HG02678 (cell line): ENCODE measurements around the gene PRPF38B.

Source experiments
- ATAC-seq: cut with Tn5 transposase; IDR thresholded peaks from one replicate; pipeline ENCODE4 v1.9.1; 2021; ENCODE audit warnings: mild to moderate bottlenecking, moderate library complexity; ENCODE audit not compliant: unreplicated experiment

PRPF38B gene

DNA sequence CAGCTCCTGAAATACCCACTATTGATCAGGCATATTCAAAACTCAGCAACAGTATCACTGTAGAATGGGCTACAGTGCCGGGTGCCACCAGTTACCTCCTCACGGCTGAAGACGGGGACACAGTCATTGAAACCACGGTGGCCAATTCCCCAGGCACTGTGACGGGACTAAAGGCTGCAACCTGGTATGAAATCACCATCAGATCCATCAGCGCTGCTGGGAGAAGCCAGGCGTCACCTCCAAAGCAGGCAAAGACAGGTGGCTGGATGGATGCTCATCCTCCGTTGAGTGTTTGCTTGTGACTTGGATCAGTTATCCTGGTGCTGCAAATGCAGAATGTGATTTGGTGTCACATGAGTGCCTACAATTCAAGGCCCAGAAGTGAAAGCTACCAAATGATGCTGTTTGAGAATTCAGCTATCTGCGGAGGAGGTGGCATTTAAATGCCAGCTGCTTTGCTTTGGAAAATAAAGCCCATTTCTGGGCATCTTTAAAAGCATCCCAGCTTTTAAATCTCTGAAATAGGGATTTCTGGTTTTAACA, 25.7 kb downstream of the PRPF38B start:
- no peak for ATAC-seq

DNA sequence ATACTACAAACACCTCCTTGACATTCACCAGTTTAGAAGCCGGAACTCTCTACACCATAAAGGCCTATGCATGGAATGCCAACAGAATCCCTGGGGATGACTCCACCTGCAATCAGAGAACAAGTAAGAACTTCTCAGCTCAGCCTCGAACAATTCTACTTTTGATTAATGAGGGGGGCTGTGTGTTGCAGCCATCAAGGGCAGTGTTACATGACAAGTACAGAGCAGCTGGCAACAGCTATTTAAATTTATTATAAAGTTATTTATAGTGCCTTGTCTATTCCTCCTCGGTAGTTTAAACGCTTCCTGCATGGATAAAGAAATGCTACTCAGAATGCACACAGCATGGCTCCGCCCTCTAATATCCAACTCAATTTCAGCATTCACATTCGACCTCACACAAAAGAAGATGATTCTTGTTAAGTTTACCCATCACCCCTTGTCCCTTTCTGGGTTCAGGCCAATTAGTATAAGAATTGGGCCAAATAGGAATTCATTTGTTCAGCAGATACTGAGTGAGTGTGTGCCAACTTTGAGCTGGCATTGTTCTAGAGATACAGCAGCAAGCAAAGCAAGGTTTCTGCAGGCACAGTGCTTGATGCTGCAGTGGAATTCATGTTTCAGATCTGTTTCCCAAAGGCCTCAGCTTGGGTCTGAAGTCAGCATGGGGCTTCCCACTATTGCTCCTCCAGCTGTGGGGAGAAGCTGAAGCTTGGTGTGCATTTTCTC, 27.0 kb downstream of the PRPF38B start:
- no peak for ATAC-seq

DNA sequence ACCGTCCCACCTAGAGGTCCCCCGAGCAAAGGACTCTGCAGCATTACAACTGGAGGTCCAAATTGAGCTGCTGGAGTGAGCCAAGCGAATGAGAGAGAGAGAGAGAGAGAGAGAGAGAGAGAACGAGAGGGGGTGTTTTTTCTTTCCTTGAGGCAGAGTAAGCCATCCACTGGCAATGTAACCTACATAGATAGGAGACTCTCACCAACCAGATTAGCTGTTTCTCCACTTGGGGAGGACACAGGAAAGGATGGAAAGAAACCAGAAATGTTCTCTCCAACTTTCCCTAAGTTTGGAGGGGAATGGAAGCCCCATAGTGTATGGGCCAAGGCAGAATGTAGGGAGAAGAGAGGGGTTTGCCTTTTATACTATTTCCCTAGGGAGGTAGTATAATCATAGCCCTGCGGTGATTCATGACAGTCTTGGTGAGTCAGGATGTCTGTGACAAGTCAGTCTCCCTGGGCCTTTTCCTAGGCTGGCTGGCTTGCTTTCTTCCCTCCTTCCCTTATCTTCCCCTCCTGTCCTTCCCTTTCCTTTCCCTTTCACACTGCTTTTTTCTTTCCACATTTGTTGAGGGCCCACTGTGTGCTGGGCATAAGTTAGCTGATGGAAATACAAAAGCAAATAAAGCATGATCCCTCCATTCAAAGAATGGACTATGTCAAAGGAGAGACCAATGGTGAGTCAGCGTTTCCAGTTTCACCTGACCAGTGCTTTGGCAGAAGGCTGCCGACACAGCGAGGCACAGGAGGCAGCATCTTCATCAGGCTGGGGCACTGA, 27.7 kb downstream of the PRPF38B start:
- no peak for ATAC-seq

DNA sequence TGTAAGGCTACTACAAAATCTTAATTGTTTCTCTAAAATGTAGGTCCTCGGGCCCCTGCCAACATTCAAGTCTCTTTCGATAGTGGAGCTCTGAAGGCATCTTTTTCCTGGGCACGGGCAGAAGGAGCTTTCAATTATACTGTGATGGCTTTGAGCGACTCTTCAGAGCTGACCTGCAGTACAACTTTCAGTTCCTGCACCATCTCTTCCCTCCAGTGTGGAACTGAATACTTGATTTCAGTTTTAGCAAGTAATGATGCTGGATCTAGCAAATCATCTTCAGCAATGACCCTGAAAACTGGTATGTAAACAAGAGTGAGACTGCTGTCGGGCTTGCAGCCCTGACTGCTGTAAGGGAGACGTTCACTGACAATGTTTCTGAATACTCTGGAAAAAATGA, 30.2 kb downstream of the PRPF38B start:
- ATAC-seq, result no peak

DNA sequence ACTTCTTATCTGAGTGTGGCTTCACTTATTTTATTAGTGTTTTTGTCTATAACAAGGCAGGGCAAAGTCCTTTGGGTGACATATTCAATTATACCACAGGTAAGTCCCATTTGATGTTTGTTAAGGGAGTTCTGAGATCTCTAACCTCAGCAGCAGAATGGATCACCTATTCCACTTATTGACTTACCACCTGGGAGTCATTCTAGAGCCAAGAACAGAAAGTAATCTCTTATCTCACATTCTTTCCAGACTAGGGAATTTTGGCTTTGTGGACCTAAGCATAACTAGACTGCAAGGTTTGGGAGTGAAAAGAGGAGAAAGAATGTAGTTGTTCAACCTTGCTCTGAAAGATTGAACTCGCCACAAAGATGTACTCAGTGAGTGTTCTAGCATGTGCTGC, 33.8 kb downstream of the PRPF38B start:
- ATAC-seq, result no peak

DNA sequence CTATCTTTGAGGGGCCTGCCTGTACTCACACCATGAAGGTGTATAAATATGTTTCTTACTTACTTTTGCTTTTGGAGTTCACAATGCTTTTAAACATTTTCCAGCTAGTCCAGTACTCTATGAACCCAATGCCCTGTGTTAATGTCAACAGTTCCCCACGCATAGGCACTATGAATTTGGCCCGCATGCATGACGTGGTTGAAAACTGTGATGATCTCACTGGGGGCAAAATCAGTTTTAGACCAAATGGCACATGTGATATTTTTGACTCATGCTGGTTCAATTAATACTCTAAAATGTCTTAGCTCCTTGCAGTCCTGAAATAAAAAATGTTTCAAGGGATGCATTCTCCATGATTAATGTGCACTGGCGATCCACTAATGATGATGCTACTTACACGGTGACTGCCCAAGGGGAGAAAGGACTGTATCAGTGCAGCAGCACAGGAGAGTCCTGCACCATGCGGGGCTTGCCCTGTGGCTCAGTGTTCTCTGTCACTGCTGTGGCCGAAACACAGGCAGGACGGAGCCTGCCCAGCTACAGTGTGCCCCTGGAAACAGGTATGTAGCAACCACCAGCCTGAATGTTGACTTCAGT, 36.3 kb downstream of the PRPF38B start:
- ATAC-seq, result no peak

DNA sequence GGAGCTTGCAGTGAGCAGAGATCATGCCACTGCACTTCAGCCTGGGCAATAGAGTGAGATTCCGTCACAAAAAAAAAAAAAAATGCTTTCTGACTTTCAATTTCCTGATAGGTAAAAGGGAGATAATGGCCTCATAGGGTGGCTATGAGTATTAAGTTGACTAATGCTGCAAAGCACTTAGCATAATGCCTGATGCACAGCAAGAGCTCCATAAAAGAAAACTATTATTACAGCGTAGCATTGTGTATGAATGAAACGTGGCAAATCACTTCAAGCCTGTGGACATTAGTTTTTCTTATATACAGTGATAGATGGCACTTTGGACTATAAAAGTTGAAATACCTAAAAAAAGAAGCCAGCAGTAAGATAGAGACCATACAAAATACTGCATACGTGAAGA, 37.4 kb downstream of the PRPF38B start:
- no peak for ATAC-seq

DNA sequence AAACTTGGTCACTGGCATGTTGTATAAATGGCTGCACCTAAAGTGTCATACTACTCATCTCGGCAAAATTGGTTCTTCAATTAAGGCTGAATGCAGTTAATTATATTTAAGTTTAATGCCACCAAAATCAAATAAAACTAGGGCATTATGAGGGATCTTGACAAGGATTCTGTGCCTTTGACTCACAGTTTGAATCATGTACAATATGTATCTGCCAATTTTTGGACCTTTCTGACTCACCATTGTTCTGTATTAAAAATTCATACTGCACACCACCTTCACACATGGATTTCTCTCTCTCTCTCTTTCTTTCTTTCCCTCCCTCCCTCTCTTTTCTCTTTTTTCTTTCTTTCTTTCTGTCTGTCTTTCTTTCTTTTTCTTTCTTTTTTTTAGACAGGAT, 40.3 kb downstream of the PRPF38B start:
- ATAC-seq, result no peak

DNA sequence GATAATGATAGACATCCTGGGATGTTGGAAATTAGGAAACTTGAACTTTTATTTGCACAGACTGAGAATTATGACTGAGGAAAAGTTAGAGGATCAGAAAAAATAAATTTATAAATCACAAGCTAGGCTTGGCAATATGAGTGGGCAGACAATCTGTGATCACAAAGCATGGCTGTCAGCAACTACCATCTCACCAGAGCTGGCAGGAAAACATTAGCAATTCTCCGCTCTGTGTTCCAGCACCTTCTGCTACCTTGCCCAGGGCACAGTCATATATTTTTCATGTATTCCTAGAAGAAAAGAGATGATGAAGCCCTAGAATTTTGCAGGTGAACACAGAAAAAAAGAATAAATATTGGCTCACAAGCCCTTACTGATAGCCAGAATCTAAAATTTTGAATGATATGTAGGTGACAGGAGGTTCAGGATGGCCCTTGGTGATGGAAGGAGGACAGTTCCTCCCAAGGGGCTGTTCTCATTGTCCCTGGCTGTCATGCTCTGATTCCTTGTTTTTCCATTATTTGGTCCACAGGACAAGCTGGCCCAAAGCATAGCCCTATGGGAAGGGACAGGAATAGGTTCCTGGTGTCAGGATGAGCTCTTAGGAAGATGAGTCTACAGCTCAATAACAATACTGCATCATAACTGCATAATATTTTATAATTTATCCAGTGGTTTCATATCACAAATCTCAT, 42.2 kb downstream of the PRPF38B start:
- ATAC-seq, result no peak

DNA sequence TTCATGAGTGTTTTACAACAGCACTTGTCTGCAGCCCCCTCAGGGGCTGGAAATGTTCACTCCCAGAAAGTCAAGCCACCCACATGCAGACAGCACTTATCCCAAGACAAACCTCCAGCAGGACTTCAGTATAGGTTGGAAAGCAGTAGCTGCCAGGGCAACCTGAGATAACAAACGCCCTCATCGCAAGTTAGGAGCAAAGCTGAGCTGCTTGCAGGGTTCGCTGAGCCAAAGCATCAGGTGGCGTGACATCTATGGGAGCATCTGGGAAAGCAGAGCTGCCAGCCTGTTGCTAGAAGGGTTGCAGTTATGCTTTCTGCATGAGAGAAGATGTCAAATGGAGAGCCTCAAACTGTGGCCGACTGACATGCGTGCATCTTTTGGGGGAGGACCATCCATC, 50.1 kb downstream of the PRPF38B start:
- no peak for ATAC-seq

DNA sequence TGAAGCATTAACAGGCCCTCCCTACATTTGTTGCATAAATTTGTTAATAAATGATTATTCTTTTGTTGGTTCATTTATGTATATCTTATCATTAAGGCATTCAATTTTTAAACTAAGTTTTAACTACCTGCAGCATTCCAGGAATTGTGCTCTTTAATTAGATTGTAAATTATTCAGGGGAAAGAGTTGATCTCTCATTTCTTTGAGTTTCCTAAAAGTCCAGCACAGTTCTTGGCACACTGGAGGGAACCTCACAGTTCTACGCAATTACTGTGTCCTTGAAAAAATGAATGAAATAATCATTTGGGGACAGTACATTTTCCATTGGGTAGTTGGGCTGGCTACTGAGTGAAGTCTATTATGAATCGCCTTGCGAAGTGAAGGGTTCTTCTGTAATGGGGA, 53.9 kb downstream of the PRPF38B start:
- ATAC-seq, result no peak

DNA sequence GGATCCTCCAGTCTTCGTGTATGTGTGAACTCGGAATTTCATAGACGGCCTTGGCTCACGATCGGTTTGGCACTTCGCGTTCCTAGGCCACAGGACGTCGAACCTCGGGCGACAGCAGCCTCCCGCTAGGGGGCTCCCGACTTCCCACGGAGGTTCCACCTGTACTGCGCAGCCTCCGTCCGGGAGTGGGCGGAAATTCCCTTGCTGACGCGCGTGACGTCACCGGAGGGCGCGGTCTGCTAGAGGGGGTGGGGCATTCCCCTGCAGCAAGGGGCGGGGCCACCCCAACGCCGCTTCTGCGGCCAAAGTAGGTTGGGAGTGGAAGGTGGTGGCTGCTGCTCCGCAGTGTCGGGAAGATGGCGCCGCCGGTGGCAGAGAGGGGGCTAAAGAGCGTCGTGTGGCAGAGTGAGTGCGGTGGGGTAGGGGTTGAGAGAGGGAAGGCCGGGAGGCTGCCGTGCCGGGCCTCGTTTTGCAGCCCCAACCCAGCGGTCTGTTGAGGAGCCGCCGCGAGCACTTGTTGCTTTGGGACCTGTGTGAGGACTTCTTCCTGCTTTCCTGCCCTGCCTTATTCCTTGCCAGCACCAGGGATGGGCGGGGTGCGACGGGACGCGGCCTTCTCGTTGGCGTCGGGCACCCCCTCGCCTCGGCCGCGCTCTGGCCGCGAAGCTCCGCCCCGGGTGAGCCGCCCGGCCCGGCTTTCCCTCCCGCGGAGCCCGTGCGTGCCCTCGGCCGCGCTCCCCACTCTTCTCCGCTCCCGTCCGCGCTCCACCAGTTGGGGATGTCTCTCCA, 54.5 kb downstream of the PRPF38B start, which contains the start of gene STXBP3:
Gene STXBP3, plus strand, starts transcription at position 293 of the 789 bp plus-strand sequence. Its CDS starts 64 bp downstream, at position 357.
- peak; percentile 90 for ATAC-seq

DNA sequence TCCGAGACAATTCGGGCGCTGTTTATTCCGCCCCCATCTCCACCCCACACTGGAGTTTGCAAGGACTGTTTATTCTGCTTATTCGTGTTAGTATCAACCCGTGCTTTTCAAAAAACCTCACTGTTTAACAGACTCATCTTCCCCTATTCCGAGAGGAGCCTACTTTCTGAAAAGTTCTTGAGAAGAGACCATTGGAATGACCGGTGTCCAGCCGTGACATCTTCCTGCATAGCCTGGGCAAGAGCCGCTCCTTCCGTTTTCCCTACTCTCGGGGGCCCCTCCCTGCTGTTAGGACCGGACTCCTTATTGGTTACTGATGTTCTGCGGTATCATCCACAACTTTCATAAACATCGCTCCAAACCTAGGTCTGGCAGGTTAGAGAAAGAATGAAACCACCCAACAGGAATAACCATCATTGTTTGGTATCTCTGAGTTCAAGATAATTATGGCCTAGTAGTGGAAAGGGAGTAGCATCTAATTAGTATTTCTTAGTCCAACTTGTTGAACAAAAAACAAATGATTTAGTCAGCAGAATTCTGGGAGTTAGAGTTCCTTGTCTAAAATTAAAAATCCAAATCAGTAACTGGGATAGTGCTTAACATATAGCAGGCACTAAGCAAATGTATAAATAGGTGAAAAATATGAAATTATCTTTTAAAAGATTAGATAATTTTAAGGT, 55.2 kb downstream of the PRPF38B start:
- peak; percentile 29 for ATAC-seq

DNA sequence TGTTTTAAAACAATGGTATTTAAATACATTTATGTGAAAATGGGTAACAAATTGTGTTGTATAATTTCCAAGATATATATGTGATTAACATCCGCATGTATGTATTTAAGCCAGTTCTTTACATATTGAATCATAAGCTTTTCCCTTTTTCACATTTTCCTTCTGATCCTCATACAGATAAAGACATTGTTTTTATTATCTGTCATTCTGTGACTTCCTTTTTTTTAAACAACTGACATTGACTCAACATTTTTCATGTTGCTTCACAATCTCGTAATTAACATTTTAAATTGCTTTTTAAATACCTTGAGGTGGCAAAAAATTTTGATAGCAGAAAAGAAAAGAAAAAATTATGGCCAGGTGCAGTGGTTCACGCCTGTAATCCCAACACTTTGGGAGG, 55.8 kb downstream of the PRPF38B start:
- no peak for ATAC-seq

DNA sequence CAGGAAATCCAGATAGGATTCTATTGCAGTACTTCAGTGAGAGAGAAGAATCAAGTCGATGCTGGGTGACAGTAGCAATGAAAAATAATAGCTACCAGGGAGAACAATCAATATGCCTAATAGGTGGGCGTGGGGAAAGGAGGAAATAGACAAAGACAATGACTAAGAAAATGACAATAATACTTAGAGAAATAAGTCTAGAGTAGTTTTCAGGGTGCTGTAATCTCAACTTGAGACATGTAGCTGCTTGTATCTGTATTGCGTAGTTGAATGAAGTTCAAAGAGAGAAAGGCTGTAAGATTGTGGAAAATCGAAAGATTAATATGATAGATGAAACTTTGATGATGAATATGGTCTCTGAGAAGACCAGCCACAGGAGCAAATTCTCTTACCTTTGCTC, 57.0 kb downstream of the PRPF38B start:
- no peak for ATAC-seq

DNA sequence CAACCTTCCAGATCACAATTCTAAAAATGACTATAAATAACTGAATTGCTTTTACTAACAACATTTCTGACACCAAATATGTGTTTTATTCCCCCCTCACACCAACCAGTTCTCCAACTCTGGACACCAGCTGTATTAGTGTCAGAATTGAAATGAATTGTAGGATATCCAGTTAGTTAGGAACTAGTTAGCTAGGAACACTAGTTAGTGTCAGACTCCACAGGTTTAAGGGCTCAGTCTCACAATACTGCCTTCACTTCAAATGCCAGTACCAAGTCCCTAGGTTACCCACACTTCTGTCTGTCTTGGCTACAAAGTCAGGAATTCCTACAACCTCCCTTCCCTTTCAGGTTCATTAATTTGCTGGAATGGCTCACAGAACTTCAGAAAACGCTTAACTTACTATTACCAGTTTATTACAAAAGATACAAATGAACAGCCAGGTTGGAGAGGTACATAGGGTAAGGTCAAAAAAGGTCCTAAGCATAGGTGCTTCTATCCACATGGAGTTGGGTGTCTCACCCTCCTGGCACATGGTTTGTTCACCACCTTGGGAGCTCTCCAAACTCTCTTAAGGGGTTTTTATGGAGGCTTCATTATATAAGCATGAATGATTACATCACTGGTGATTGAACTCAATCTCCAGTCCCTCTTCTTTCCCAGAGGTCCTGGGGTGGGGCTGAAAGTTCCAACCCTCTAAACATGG, 58.5 kb downstream of the PRPF38B start:
- no peak for ATAC-seq
